K562 (cell line): Measurements from ENCODE around the gene IKBKE. TPM values are rescaled to one million over a fixed set of nuclear protein-coding genes. Genes with fewer than 3 reads are reported as not detected.

Source experiments
- CHD1 ChIP-seq: fragments of 200-600 bp; sonication (generic); IDR thresholded peaks from one replicate; pipeline ENCODE4 v1.6.1; 2012; ENCODE audit warnings: mild to moderate bottlenecking, moderate library complexity, low read length, inconsistent platforms
- CTCFL ChIP-seq: IDR thresholded peaks from 2 replicates; pipeline ENCODE4 v1.6.1; 2011; ENCODE audit warnings: borderline replicate concordance, low read depth, mild to moderate bottlenecking, moderate library complexity, low read length; ENCODE audit not compliant: insufficient read depth, poor library complexity, severe bottlenecking
- NR3C1 ChIP-seq: sonication (generic); formaldehyde crosslinking; IDR thresholded peaks from 2 replicates; pipeline ENCODE4 v1.8.1; 2022; ENCODE audit warnings: missing genetic modification reagents
- SMC3 ChIP-seq: conservative IDR thresholded peaks from 2 replicates; pipeline ENCODE4 v1.6.1; 2011; ENCODE audit warnings: low read depth, low read length, improper control_type of control experiment; ENCODE audit not compliant: insufficient read depth
- TARDBP ChIP-seq: fragments of 450-650 bp; IDR thresholded peaks from 2 replicates; pipeline ENCODE4 v1.6.1; 2016
- TRIM28 ChIP-seq: fragments of 450-650 bp; IDR thresholded peaks from 2 replicates; pipeline ENCODE4 v1.6.1; 2017
- TSC22D4 ChIP-seq: fragments of 450-650 bp; IDR thresholded peaks from 2 replicates; pipeline ENCODE4 v1.6.1; 2016; ENCODE audit warnings: missing genetic modification characterization, missing biosample characterization, control low read depth
- ZBTB43 ChIP-seq: sonication (generic); formaldehyde crosslinking; IDR thresholded peaks from 2 replicates; pipeline ENCODE4 v1.8.0; 2023; ENCODE audit warnings: mild to moderate bottlenecking, missing genetic modification reagents
- ZNF431 ChIP-seq: sonication (generic); formaldehyde crosslinking; IDR thresholded peaks from 2 replicates; pipeline ENCODE4 v1.8.0; 2022; ENCODE audit warnings: mild to moderate bottlenecking, missing genetic modification reagents
- polyA plus RNA-seq, 8 experiments: library from polyadenylated mRNA; depleted of rRNA in 4 of 8; stranded (reverse) in 5 of 8; unstranded in 3 of 8; fragments of >200 nt; fragmentation: Nextera tagmentation in 2 of 8; fragmentation: Illumina TruSeq in 1 of 8; extraction: Ambion mirVana in 2 of 8; extraction: Trizol in 1 of 8; gene quantifications; 2 replicates each; pipeline versions ENCODE4 v1.2.1 to v1.2.3, GENCODE V29; 2011 to 2014; ENCODE audit warnings: inconsistent platforms in 1 of 8, missing spikeins in 1 of 8
- total RNA-seq, 7 experiments: library from RNA; depleted of rRNA in 6 of 7; stranded (reverse); fragments of >200 nt in 6 of 7; fragmentation: Illumina TruSeq in 2 of 7; extraction: Trizol in 2 of 7; gene quantifications; 2 replicates each; pipeline versions ENCODE4 v1.2.1 to v1.2.3, GENCODE V29; 2011 to 2021; ENCODE audit warnings: low replicate concordance in 1 of 7

The IKBKE gene
- total and polyA plus RNA-seq, 9 of the 15 experiments (the other 6 are each of a cell fraction or from before 2014, with no cell fraction given): 2.3 to 9.0 (median 4.8) TPM

DNA sequence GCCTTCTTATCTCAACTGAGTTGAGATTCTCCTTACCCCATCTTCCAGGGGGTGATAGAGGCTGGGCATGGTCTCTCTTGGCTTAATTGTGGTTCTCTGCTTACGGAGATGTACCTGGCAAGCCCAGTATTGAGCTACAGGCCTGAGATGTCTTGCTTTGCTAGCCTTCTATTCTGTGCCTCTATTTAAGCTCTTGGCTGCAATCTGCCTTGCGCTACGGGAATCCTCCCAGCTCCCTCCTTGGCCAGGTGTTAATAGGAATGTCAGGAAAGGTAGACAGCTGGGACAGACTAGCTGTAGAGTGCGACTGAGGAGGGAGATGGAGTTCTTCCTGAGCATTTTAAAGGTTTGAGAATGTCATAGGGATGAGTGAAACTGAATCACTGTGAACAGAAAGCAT is 10.6 kb upstream of the IKBKE start (continued):
- TF ChIP-seq SMC3: no peak
- no peak for TF ChIP-seq TSC22D4 (tag)
- no peak for TF ChIP-seq CHD1
- no peak for TF ChIP-seq CTCFL
- no peak for TF ChIP-seq ZNF431 (CRISPR knock-in tag)
- TF ChIP-seq TRIM28: no peak
- TF ChIP-seq NR3C1: no peak
- no peak for TF ChIP-seq TARDBP
- no peak for TF ChIP-seq ZBTB43 (CRISPR knock-in tag)
